NCI-H1105 treated with DMSO at 0.1 percent for 48 hours (cell line): ENCODE data around the gene ERMARD.
"Not testable (repeated sequence)": the region's sequence is repeated elsewhere in the genome, so short reads cannot be mapped to it uniquely, and the experiment has no call there.

Source experiments
- DNase-seq: peaks from one replicate; lab custom pipeline; 2025; lab: John Stamatoyannopoulos, UW

ERMARD gene

DNA sequence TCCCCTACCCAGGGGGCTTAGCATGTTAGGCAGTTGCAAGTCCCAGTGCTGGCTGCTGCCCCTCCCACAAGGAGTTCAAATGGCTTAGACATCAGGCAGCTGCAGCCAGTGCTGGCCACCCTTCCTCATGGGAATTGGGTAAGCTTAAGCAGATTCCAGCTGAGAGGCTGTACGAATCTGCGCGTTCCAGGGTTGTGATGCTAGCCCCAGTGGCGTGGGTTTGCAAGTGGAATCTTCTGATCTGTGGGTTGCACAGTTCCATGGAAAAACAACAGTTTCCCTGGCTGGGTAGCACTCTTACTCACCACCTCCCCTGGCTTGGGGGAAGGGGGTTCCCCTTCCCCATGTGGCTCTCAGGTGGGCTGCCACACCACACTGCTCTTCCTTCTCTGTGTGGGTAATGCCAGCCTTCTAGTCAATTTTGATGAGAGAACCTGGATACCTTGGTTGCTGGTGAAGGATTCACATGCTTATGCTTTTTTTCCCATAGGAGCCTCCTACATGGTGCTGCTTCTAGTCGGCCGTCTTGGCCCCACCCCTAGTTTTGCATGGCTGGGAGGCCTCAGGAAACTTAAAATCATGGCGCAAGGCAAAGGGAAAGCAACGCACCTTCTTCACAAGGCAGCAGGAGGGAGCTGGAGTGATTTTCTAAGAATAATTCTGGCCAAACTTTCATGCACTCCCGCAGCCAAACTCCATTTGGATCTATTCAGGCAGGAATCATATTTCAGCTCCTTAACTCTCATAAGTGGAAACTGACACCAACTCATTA lies 13.0 kb upstream of the ERMARD start:
- peak; percentile 82 for DNase-seq

- no peak for DNase-seq
Observed at GRCh38 chr6:169738976-169739529, 12.4 kb upstream of the ERMARD start.

GRCh38 chr6:169741344-169741743 lies 10.1 kb upstream of the ERMARD start:
- DNase-seq = no peak

DNA sequence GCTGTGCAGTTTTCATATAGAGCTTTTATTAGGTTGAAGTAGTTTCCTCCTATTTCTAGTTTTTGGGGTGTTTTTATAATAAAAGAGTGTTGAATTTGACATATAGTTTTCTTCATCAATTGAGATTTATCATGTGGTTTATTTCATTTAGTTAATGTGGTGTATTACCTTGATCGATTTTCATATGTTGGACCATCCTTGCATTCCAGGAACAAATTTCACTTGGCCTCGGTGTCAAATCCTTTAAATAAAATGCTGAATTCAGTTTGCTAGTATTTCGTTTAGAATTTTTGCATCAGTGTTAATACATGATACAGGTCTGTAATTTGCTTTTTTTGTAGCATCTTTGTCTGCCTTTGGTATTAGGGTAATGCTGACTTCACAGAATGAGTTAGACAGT lies 6.0 kb upstream of the ERMARD start:
- no peak for DNase-seq

DNA sequence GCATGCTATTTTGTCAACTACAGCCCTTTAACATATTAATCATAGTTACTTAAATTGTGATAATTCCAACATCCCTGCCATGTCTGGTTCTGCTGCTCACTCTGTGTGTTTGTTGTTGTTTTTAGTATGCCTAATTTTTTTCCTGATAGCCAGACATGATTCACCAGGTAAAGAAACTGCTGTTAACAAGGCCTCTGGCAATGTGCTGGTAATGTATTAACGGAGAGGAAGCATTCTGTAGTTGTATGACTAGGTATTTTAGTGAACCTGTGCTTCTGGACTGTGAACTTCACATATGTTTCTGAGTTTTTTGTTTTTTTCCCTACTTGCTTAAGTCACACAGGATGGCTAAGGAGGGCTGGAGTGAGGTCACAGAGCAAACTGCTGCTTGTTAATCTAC lies 4.9 kb upstream of the ERMARD start:
- DNase-seq = no peak

DNA sequence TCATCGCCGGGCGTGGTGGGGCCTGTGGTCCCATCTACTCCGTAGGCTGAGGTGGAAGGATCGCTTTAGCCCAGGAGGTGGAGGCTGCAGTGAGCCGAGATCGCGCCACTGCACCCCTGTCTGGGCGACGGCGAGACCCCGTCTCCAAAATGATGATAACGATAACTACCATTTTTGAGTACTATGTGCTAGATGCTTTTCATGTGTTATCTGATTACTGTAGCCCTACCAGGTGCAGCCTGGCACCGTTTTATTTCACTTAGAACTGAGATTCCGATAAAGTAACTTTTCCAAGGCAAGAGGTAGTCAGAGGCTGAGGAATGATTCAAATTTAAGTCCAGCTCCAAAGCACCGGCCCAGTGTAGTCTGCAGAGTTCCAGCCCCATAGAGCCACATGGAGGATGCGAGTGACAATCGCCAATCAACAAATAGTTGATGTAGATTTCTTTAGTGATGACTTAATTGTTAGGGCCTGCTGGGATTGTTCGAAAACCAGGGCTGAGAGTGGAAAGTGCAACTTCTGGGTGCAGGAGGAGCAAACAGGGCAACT lies 727 bp downstream of the ERMARD start:
- peak; percentile 67 for DNase-seq

DNA sequence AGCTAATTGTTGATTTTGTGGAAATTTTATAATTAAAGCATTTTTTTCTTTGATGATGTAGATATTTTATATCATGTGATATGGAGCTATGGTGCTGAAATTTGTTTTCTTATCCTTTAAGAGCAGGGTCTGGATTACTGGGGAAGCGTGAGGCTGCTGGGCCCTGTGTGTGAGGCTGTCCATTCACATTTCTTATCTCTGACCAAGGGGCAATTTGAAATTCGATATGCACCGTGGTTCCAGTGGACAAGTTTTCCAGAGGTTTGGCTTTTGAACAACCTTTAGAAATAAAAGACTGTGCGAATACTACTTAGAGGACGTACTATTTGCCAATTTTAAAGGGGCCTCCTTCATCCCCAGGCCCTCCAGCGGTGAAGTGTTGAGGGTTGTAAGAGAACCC lies 3.7 kb downstream of the ERMARD start:
- DNase-seq = no peak

GRCh38 chr6:169763308-169763707 lies 11.9 kb downstream of the ERMARD start:
- DNase-seq = no peak

DNA sequence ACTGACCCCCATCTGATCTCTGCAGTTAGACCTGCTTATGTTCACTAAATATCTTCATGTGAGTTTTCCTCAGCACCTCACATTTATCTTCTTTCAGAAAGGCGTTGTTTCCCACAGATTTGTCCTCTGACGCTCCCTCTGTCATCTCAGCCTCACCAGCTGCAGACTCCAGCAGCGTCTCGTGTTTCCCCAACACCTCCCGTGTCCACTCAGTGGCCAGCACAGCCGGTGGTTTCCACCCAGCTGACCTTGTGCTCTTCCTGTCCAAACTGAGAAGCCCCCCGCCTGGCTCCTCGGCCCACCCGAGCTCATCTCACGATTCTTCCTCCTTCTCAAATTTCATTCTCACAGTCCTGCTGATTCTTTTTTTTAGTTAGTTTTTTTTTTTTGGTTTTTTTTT lies 12.5 kb downstream of the ERMARD start:
- no peak for DNase-seq

DNA sequence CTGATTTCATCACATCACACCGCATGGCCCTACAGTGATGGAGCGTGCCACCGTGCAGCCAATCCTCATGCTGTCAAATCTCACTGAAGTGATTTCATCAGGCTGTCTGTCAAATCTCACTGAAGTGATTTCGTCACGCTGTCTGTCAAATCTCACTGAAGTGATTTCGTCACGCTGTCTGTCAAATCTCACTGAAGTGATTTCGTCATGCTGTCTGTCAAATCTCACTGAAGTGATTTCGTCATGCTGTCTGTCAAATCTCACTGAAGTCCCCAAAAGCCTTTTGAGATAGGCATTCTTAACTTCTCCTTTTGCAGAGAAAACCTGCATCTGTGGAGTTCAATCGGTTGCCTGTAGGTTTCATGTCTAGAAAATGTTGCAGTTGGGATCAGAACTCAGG lies 14.4 kb downstream of the ERMARD start:
- not testable (repeated sequence) for DNase-seq

DNA sequence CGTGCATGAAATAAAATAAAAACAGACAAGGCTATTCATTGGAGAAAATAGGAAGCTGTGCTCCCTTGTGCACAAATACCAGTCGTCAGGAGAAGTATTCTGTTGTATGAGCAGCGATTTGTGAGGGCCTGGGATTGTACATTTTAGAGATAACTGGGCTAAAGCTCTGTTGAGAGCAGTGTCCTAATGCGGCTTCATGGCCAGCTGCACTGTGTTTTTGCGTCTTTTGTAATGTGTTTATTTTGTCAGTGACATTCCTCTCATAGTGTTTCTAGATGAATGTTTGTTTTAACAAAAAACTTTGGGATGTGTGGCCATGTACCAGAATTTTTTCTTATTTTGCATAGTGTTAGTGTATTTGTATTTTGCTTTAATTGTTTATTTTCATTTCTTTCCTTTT lies 14.8 kb downstream of the ERMARD start:
- no peak for DNase-seq

- DNase-seq = no peak
Observed at GRCh38 chr6:169766921-169767736, 15.7 kb downstream of the ERMARD start.

- no peak for DNase-seq
Observed at GRCh38 chr6:169774347-169774746, 22.9 kb downstream of the ERMARD start.

- DNase-seq = no peak
Observed at GRCh38 chr6:169775321-169775720, 23.9 kb downstream of the ERMARD start.

GRCh38 chr6:169776379-169776778 lies 25.0 kb downstream of the ERMARD start:
- DNase-seq = no peak

DNA sequence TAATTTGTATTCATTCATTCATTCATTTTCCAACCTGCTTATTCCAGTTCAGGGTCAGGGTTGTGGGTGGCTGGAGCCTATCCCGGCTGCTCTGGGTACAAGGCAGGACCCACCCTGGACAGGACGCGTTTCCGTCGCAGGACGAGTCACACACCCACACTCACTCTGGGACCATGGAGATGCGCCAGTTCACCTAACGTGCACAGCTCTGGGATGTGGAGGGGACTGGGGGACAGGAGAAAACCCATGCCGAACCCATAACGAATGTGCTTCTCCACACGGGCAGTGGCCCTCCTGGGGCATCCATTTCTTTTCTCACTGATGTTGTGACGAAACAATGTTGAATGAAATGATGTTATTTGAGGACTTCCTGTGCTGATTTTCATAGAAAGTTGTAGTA lies 26.5 kb downstream of the ERMARD start:
- DNase-seq = no peak

DNA sequence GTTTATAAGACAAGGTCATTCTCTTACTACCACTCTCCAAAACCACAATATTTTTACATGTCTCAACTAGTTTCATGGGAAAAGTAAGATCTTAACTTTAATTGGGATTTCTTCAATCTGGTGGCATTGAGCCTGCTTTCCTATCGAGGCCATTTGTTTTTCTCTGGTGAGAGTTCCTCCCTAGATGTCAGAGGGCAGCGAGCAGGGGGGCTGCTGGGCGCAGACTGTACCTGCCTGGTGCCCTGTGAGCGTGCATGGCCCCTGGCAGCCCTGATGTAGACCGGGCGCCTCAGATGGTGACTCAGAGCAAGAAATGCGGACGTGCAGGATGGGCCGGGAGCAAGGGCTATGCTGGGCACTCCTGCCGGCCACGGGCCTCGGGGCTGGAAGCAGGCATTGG lies 27.2 kb downstream of the ERMARD start:
- no peak for DNase-seq

GRCh38 chr6:169779092-169779815 lies 27.8 kb downstream of the ERMARD start:
- DNase-seq = no peak

DNA sequence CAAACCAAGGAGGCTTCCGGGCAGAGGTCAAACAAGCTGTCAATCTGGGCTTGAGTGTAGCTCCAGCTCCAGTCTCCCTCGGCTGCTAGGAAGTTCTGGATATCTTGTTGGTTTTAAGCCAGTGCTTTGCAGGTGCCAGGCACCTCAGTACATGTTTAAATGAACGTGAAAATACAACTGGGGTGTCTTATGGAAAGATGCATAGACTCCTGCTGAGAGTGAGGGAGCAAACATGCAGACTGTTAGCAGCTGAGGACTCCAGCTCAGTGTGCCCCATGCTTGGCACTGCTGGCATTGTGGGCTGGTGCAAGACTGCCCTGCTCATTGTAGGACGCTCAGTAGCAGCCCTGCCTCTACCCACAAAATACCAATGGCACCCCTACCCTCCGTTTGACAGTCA lies 28.5 kb downstream of the ERMARD start:
- no peak for DNase-seq

GRCh38 chr6:169780571-169781091 lies 29.2 kb downstream of the ERMARD start:
- DNase-seq = no peak

DNA sequence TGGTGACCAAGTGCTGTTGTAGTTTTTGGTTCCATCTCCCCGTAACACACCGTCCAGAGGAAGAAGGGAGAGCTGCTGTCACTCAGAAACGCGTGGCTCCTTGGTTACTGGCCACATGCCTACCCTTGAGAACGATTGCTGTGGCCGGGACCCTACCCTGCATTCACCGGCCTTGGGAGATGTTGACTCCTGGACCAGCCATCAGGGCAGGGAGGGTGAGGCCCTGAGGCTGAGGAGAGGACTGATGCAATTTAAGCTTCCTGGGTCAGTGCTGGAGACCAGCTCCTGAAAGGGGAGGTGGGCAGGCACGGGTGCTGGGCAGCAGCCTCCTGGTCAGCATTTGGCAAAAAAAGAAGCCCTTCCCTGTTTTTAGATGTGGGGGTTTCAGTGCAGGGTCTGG lies 31.5 kb downstream of the ERMARD start:
- DNase-seq = no peak

DNA sequence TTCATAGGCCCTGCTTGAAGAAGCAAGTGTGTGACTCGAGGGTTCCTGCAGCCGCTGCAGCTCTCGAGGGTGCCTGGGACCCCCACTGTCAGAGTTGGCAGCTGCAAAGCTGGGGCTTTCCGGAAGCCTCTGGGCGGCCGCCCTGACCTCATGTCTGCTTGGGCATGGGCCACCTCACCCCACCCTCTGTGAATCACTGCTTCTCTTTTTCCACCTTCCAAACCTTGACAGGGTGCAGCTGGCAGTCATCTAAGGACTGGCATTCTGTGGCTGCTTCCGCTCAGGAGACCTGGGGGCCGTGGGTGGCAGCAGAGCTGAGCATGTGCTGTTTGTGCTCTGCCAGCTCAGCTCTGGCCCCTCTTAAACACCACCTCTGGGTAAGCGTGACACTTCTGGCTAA lies 32.0 kb downstream of the ERMARD start:
- no peak for DNase-seq
